ENCODE results near the gene PTTG1IP.

PTTG1IP gene

GRCh38 chr21:44823179-44823660 is 50.3 kb downstream of the PTTG1IP start:
- no peak for DNase-seq (ENCODE audit: low spot score)

DNA sequence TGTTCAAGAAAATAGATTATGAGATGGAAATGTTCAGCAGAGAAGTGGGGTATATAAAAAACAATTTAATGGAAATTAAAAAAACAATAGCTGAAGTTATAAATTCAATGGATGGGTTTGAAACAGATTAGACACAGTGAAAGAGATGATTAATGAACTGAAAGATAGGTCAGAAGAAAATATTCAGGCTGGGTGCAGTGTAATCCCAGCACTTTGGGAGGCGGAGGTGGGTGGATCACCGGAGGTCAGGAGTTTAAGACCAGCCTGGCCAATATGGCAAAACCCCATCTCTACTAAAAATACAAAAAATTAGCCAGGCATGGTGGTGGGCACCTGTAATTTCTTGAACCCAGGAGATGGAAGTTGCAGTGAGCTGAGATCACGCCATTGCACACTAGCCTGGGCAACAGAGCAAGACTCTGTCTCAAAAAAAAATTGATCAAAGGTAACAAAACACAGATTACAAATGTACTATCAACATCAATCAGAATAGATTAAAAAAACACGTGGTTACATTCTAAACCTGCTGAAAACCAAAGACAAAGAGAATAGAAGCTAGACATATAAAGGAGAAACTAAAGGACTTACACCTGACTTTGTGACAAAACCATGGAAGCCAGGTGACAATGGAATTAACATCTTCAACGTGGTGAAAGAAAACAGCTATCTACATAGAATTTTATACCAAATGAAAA is 50.9 kb downstream of the PTTG1IP start:
- no peak for DNase-seq (ENCODE audit: low spot score)

DNA sequence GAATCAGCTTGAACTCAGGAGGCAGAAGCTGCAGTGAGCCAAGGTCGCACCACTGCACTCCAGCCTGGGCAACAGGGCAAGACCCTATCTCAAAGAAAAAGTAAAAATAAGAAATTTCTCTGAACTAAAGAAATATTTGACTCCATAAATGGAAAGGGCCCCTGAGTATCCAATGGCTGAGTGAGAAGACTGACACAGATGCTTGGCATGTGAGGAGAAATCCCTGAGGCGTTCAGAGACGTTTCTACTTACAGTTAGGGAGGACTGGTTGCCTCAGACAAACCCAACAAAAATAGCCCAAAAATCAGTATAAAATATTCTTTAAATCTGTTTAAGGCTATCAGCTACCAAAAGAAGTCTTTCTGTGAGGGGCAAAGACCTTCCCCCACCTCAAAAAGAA is 52.6 kb downstream of the PTTG1IP start:
- peak; percentile 42 for DNase-seq (ENCODE audit: low spot score)

DNA sequence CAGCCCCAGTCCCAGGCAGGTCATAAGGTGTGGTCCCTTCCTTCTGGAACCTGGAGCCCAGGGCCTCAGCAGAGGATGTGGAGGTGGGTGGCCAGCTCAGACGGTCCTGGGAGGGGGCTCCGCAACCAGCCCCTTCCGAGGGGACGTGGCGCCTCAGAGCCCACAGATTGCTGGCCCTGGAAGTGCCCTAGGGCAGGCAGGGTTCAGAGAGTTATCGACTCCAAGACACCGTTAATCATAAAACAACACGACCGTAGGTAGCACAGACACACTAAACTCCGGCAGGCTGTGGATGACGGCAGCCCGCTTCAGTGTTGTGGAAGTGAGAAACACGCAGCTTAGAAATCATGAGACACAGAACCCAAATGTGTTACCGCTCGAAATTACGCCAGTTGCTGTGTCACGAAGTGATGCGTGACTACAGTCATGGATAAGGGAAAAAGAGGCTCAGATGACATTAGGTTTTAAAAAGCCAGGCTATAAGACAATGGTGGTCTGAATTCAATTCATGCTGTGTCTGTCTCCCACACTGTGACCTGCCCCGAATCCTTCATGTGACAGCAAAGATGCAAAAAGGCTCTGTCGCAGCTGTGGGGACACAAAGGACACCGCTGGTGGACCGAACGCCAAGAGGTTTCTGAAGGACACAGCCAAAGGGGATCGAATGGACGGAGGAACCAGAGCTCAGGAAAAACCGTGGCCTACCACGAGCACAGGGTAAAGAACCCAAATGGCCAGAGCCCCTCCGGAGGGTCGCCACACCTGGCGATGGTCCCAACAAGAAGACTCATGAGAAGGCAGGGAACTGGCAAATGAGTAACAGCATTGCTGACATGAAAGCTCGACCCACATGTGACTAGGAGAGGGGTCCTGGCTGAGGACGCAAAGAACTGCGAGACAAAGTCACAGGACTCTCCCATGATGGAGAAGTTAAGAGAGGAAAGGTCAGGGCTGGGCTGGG is 53.9 kb downstream of the PTTG1IP start:
- DNase-seq (ENCODE audit: low spot score), result no peak

- DNase-seq (ENCODE audit: low spot score), result no peak
These were observed 54.9 kb downstream of the PTTG1IP start for GRCh38 chr21:44818640-44819011.

GRCh38 chr21:44817914-44818639 is 55.4 kb downstream of the PTTG1IP start, which contains the start of gene SUMO3:
Gene SUMO3, minus strand, starts transcription at chr21:44818062. Its CDS starts 94 bp downstream, at chr21:44817968.
- peak; percentile 97 for DNase-seq (ENCODE audit: low spot score)

GRCh38 chr21:44817506-44817880 is 56.0 kb downstream of the PTTG1IP start:
- DNase-seq (ENCODE audit: low spot score), result peak; percentile 99

GRCh38 chr21:44816761-44817505 is 56.6 kb downstream of the PTTG1IP start:
- no peak for DNase-seq (ENCODE audit: low spot score)

- DNase-seq (ENCODE audit: low spot score), result no peak
These were observed 57.5 kb downstream of the PTTG1IP start for GRCh38 chr21:44815852-44816628.

DNA sequence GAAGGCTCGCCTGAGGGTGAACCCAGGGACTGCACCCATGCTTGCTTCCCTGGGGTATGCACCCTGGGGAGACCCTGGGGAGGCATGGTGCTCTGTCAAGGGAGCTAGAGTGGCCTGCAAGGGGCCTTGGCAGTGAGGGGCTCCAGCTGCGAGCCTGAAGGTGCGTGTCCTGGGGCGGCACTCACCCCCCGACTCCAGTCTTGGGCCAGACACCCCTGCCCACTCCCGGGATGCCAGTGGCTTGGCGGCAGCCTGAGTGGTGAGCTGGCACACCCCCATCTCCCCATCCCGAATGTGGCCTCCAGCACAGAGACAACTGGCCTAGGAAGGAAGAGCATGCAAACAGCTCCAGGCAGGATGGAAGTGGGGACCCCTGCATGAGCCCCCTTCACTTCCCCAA is 58.3 kb downstream of the PTTG1IP start:
- no peak for DNase-seq (ENCODE audit: low spot score)

DNA sequence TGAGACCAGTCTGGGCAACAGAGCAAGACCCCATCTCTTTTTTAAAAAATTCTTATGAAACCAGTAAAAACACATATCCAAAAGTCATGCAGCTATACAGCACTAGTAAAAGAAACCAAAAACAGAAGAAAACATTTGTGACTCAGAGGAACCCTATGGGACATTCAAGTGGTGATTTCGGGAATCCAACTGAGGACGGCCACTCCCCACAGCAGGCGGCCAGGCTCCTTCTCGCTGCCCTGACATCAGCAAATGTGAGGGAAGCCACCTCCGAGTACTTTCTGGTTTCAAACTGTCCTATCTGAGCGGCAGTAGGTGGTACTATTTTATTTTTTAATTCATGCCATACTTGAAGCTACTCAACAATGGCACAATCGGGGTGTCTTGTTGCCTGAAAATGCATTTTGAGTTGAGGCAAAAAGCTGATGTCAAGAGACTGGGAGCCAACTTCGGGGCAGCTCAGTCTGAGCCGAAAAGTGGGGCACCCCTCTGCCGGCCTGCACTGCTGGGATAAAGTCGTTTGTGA is 58.9 kb downstream of the PTTG1IP start:
- DNase-seq (ENCODE audit: low spot score), result no peak

DNA sequence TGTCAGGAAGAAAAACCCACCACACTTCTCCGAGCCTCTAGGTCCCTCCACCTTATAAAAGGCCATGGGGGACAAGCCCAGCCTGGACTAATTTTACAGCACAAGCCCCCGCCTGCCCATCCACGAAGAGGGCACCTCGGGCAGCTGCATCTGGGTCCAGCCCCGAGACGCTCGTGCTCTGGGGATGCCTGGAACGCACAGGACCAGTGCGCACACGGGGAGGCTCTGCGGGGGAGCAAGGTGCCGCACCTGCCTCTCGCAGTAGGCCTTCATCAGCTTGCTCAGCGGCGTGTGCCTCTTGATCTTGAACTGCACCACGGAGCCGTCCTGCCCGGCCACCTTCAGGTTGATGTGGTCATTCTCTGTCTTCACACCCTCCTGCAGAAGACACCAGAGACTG is 59.8 kb downstream of the PTTG1IP start:
- DNase-seq (ENCODE audit: low spot score), result no peak

DNA sequence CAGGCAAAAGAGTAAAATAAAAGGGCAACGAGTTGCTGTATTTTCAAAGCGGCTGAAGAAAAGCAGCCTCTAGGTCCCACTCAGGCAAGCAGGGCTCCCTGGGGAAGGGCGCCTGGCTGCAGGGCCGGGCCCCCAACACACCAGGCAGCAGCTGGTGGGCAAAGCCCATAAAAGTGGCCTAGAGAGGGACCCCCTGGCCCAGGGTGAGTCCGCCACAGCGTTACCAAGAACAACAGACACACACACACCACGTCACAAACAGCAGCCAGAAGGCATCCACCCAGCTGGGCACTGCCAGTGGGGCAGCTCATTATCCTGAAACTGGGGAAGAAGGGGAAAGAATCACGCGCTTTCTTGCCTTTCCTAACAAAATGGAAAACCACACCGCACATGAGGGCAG is 60.3 kb downstream of the PTTG1IP start:
- DNase-seq (ENCODE audit: low spot score), result no peak

DNA sequence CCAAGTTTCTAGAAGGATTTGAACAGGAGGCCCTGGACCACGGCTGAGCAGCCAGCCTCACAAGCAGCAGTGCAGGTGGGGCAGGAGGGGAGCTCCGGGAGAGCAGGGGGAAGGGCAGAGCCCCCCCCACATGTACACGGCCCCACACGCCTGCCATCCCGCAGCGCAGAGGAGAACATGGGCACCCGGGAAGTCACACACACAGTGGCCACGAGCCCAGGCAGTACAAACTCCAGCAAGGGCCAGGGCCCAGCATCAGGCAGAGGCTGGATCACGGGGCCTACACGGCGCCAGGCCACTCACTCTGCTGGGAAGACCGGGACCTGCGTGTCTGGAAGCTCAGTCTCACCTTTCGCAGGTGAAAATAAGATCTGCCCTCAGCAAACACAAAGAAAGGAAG is 60.9 kb downstream of the PTTG1IP start:
- no peak for DNase-seq (ENCODE audit: low spot score)

GRCh38 chr21:44810779-44811178 is 62.7 kb downstream of the PTTG1IP start:
- DNase-seq (ENCODE audit: low spot score), result no peak

- DNase-seq (ENCODE audit: low spot score), result no peak
These were observed 67.6 kb downstream of the PTTG1IP start for GRCh38 chr21:44805859-44806258.

DNA sequence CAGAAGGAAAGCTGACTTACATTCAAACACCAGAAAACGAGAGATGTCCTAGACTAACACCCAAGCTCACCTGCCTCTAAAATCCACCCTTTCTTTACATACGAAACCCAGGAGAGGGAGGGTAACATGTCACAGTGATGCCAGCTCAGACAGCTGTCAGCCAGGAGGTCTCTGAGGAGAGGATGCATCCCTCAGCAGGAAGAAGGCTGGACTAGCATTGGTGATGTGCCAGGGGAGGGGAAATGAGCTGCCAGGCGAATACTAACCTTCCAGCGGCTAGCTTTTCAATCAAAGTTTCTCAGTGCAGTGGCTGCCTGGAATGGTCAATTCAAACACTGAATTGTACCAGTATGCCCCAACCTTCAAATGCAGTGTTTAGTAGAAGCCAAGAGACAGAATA is 68.3 kb downstream of the PTTG1IP start:
- no peak for DNase-seq (ENCODE audit: low spot score)

DNA sequence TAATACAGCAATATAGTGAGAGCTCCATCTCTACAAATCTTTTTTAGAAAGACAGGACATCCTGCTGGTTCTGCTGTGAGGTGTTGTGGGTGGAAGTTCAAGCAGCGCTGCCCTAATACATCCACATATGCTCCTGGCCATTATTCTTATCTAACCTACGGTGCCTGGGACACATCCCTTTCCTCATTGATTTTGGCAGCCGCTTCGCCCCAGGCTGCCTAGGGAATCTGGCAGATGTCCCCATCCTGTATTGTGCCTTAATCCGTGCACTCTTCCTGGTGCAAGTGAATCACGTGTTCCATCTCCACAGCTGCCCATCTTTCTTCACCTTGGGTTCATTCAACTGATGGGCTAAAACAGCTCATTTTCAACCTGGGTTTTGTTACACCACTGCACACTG is 68.7 kb downstream of the PTTG1IP start:
- no peak for DNase-seq (ENCODE audit: low spot score)

DNA sequence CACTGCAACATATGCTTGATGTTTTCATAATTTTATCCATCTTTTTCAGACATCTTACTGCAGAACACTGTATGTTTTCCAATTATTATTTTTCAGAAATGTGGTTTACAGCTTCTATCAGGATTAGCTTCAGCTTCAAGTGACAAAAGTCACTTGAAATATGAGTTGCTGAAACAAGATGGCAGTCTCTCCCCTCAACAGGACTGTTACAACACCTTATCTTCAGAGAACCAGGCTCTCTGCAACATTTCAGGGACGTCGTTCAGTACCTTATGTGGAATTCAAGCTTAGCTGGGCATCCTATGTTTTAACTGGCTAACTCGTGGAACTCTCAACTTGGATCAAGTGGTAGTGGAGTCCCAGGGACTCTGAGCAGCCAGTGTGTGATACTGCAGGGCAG is 69.8 kb downstream of the PTTG1IP start:
- DNase-seq (ENCODE audit: low spot score), result no peak

GRCh38 chr21:44802396-44803153 is 70.9 kb downstream of the PTTG1IP start:
- DNase-seq (ENCODE audit: low spot score), result no peak

All from AG20443 (cell line).